ENCODE measurements around the gene TFPT.

DNA sequence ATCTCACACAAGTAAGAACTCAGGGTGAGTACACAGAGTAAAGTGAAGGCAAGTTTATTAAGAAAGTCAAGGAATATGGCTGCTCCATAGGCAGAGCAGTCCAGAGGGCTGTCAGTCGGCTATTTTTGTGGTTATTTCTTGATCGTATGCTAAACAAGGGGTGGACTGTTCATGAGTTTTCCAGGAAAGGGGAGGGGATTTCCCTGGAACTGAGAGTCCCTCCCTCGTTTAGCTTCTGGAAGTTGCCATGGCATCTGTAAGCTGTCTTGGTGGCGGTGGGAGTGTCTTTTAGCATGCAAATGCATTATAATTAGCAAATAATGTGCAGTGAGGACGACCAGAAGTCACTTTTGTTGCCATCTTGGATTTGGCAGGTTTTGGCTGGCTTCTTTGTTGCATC, 46.0 kb downstream of the TFPT start:
- TF ChIP-seq, protein P1, sequence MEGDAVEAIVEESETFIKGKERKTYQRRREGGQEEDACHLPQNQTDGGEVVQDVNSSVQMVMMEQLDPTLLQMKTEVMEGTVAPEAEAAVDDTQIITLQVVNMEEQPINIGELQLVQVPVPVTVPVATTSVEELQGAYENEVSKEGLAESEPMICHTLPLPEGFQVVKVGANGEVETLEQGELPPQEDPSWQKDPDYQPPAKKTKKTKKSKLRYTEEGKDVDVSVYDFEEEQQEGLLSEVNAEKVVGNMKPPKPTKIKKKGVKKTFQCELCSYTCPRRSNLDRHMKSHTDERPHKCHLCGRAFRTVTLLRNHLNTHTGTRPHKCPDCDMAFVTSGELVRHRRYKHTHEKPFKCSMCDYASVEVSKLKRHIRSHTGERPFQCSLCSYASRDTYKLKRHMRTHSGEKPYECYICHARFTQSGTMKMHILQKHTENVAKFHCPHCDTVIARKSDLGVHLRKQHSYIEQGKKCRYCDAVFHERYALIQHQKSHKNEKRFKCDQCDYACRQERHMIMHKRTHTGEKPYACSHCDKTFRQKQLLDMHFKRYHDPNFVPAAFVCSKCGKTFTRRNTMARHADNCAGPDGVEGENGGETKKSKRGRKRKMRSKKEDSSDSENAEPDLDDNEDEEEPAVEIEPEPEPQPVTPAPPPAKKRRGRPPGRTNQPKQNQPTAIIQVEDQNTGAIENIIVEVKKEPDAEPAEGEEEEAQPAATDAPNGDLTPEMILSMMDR (IDR thresholded peaks at IDR 0.05): no peak
- no peak for TF ChIP-seq ZFX (IDR thresholded peaks at IDR 0.05; ENCODE audit: borderline replicate concordance)
